ENCODE data around the gene RIPOR2.

Gene RIPOR2

GRCh38 chr6:24935366-24936152 is at the start of gene RIPOR2:
TSS of gene RIPOR2 (minus strand) at chr6:24935960. CDS start at chr6:24935898, 62 bp downstream.
- DNase-seq: no peak

DNA sequence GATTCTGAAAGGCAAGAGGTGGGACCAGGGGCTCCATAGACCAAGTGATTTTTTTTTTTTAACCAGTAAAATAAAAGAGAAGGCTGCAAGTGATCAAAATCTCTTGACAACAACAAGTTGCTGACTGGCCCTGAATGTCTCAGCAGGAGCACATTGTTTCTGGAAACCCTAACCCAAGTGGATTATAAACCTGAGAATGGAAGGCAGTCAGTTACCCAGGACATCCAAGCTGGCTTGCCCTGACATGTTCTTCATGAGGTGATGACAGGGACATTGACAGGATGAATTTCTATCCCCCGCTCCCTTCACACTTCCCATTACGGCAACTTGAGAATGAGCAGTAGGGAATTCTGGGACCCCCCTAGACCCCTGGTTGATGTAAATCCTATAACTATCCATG is 49.6 kb upstream of the RIPOR2 start:
- peak; percentile 18 for DNase-seq

DNA sequence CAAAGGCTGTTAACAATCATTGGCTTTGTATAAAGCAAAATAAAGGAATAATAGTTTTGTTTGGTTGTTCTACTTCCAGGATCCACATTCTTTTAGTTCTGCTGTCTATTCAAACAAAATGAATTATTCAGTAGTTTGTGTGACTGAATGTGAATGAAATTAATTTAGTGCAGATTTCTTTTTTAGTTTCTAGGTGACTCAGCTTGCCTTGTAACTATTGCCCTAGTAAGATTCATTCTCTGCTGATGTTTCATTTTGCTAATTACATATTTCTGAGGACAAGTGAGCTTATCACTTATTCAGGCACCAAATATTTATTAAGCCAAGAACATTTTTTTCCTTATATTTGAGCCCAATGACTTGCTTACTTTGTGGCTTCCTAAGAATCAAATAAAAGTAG is 46.5 kb upstream of the RIPOR2 start:
- DNase-seq: no peak

GRCh38 chr6:24981386-24981760 is 45.6 kb upstream of the RIPOR2 start:
- DNase-seq: no peak

DNA sequence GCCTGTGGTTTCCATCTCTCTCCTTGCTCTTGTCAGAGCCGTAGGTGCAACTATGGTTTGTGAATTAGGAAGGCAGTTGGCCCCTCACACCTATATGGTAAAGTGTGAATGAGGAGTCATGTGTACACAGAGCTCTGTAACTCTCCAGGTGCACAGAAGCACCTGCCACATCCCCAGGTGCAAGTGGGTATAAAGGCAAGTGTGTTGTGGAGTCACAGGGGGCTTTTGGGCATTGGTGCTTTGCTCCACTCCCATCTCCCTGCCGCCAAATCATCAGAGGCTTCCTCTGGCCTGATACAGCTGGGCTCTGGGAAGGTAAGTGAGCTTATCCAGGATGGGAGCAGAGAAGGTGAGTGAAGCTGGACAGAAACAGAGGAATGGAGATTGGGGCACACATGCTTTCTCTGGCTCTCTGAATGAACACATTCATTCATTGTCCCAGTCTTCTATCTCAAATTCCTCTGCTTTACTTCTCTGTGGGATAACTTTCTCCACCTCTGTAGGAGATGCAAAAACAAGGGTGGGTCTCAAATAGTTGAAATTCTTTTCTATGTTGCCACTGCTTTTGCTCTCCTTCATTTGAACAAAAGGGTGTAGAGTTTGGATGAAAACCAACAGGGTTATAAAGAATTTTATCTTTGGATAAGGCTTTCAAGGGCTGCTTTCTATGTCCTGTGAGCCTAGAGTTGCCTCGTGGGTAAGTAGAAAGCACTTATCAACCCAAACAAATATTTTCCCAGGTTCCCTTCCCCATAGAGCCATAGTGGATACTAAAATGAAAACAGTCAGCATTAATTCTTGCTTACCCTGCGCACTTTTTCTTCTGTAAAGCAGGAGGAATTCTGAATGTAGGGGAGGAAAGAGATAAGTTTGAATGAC is 45.0 kb upstream of the RIPOR2 start:
- DNase-seq: peak; percentile 46

DNA sequence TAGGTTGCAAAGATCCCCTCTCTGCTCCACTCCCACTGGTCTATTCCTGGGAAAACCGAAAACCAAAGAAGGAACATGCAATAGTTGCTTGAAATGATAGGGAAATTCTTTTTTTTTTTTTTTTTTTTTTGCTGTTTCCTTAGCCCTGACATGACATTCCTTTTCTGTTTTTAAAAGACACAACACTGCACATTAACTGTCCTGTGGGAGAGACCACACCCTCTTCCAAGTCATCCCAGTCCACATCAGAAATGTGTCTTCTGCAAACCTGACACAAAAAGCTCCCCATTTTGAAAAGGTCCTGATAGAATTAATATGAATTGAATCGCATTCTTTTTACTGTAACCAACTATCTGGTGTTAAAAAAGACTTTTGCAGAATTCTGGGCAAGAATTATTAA is 43.4 kb upstream of the RIPOR2 start:
- no peak for DNase-seq

DNA sequence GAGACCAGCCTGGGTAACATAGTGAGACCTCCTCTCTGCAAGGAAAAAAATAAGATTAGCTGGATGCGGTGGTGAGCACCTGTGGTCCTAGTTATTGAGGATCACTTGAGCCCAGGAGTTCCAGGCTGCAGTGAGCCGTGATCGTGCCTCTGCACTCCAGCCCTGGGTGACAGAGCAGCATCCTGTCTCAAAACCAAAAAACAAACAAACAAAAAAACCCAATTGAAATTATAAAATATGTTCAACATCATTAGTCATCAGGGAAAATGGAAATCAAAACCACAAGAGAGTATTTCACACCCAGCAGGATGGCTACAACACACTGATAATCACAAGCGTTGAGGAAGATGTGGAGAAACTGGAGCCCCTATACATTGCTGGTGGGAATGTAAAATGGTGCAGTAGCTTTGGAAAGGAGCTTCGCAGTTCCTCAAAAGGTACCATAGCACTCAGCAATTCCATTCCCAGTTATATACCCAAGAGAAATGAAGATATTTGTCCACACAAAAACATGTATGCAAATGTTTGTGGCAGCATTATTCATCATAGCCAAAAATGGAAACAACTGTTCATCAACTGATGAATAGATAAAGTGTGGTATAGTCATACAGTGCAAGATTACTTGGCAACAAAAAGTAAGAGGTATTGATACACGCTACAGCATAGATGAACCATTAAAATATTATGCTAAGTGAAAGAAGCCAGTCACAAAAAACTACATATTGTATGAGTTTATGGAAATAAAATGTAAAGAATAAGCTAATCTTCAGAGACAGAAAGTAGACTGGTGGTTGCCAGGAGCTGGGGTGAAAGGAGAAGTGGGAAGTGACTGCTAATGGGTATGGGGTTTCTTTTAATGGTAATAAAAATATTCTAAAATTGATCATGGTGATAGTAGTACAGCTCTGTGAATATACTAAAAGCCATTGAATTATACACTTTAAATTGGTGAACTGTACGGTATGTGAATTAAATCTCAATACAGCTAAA is 38.7 kb upstream of the RIPOR2 start:
- no peak for DNase-seq

- DNase-seq: no peak
These were observed 36.7 kb upstream of the RIPOR2 start for GRCh38 chr6:24972311-24972958.

- DNase-seq: no peak
These were observed 35.3 kb upstream of the RIPOR2 start for GRCh38 chr6:24971067-24971466.

DNA sequence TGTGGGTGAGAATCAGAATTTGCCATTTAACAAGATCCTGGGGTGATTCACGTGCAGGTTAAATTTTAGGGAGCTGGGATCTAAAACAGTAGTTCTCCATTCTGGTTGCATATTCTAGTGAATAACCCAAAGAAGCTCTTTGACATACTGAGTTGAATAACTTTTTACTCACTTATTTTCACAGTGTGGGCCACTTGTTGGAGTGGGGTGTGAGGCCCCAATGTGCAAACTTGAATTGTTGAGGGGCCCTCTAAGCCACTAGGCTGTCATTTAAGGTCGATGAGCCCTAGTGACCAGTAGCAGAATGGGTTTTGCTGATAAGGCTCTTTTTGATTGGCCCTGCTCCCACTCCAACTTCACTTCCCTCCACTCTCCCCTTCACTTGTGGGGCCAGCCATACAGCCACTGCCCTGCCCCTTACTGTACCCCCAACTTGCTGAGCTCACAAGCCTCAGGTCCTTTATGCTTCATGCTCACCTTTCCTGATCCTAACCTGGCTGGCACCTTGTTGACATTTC is 33.6 kb upstream of the RIPOR2 start:
- DNase-seq: no peak

- DNase-seq: no peak
These were observed 33.0 kb upstream of the RIPOR2 start for GRCh38 chr6:24968783-24969182.

DNA sequence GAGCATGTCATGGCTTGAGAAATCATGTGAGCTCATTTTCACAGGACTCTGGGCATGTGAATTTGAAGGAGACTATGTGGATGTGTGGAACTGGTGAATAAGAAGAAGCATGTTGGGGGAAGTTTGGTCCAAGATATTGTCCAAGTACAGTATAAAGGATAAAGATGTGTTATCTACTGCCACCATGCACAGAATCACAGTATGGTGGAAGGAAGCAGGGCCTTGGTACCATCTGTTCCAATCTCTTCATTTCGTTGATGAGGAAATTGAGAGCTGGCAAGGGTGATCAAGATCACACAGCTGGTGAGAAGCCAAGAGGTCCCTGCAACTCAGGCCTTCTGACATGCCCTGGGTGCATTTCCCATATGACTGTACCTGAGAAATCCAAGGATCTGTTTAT is 31.5 kb upstream of the RIPOR2 start:
- no peak for DNase-seq

GRCh38 chr6:24966381-24966780 is 30.6 kb upstream of the RIPOR2 start:
- DNase-seq: no peak

GRCh38 chr6:24963887-24964570 is 28.3 kb upstream of the RIPOR2 start:
- no peak for DNase-seq

- no peak for DNase-seq
These were observed 27.6 kb upstream of the RIPOR2 start for GRCh38 chr6:24963339-24963738.

GRCh38 chr6:24961852-24962251 is 26.1 kb upstream of the RIPOR2 start:
- DNase-seq: no peak

DNA sequence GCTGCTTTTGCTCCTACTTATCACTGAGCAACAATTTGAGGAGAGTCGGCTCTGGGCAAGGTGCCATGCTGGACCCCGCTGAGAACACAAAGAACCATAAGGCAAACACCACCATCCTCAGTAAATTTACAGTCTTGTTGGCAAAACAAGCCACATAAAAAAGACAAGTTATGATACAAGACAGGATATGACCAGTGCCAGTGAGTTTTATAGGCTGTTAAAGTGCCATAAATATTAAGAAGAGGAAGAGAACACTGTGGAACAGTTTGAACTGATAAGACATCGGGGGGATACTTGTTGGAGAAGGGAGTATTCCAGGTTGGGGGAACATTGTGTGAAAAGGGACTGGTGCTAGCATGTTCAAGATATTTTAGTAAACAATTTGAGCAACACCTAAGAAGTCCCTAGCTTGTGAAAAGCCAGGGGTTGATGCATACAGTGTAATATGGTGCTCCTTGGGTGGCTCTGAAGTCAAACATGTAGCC is 25.3 kb upstream of the RIPOR2 start:
- DNase-seq: no peak

DNA sequence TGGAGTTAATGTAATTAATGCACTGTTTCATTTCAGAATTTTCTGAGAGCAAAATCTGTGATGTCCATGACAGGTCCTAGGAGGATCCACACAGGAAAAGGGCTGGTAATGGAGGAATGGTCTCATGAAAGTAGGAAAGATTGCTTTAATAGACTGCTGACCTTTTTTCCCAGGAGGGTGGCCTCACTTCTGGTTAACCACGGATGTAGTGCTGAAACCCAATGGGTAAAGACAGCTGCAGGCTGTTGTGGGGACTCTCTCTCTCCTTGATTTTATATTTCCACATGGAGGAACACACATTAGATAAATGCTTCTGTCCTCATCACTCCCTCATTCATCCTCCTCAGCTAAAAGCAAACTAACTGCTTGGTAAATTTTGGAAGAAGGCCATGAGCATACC is 23.6 kb upstream of the RIPOR2 start:
- no peak for DNase-seq

DNA sequence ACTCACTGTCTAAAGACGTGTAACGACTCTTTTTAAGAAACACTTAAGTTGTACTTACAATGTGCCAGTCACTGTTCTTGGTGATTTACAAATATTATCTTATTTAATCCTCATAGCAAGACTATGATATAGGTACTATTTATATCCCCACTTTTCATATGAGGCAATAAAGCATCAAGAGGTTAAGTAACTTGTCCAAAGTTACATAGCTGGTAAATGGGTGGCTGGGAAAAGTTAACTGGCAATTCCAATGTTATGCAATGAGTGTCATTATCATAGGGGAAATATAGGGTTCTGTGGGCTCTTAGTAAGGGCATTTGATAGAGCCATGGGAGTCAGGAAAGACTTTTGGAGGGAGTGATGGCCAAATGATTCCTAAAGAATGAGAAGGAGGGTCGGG is 21.4 kb upstream of the RIPOR2 start:
- no peak for DNase-seq

GRCh38 chr6:24953726-24954125 is 18.0 kb upstream of the RIPOR2 start:
- DNase-seq: no peak

DNA sequence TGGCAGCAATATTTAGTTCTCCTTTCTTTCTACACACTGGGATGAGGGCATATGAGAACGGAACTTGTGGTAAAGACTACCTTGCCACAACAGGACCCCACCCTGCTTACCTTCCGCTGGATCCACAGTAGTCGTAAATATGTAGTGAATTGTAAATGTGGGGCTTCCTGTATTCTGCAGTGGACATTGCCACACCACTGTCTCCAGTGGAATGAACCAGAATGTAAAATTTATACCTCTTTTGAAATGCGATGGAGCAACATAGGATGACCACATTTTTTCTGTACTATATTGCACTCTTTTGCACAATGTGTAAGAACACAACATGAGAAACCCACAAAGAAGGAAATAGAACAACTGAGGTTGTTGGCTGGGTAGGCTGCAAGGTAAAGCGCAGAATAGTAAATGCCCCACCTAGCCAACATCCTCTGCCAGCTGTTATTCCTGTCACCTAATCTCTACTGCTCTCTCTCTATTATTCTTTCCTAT is 16.1 kb upstream of the RIPOR2 start:
- no peak for DNase-seq

All from NCI-H187 treated with DMSO at 0.1 percent for 48 hours (cell line).